Measurements from ENCODE around the gene MEFV.

MEFV gene

GRCh38 chr16:3256146-3256865 is at the start of gene MEFV:
MEFV (minus strand) TSS chr16:3256633; CDS start chr16:3256587, 46 bp downstream.
- Mint-ChIP-seq H3K27me3 (peaks cover 2% of the 10 kb centered on the region), H3K36me3 (no peaks in the 10 kb centered on the region), H3K9me3 (no peaks in the 10 kb centered on the region), H3K27ac (no peak within 1 kb of the TSS), H3K4me1 (no peaks in the 10 kb centered on the region), H3K4me3 (no peak within 1 kb of the TSS)

GRCh38 chr16:3306078-3306477 is 49.6 kb upstream of the MEFV start:
- Mint-ChIP-seq H3K36me3 (peaks cover 40% of the 10 kb centered on the region), H3K27me3 (no peaks in the 10 kb centered on the region)

GRCh38 chr16:3305109-3306068 is 49.0 kb upstream of the MEFV start, which contains the start of the genes TIGD7 and ZNF75A:
TIGD7 (minus strand) TSS chr16:3305430; CDS start chr16:3300614, 4,816 bp downstream.
ZNF75A (plus strand) TSS chr16:3305497; CDS start chr16:3308429, 2,932 bp downstream.
- H3K27me3 Mint-ChIP-seq = no peaks in the 10 kb centered on the region
- H3K4me3 Mint-ChIP-seq = peak within 1 kb of the TSS; percentile 88
- peak within 1 kb of the TSS; percentile 83 for H3K27ac Mint-ChIP-seq
- peaks cover 19% of the 10 kb centered on the region for H3K4me1 Mint-ChIP-seq
- peaks cover 46% of the 10 kb centered on the region for H3K36me3 Mint-ChIP-seq
- H3K9me3 Mint-ChIP-seq = peaks cover 18% of the 10 kb centered on the region

More at GRCh38 chr16:3306078-3306477, 49.6 kb upstream of the MEFV start:
- Mint-ChIP-seq H3K27ac (no peak overlapping the region), H3K9me3 (peaks cover 18% of the 10 kb centered on the region), H3K4me1 (peaks cover 19% of the 10 kb centered on the region), H3K4me3 (peak overlapping the region; percentile 88)

GRCh38 chr16:3304370-3304769 is 47.9 kb upstream of the MEFV start:
- peak overlapping the region; percentile 88 for H3K4me3 Mint-ChIP-seq
- no peaks in the 10 kb centered on the region for H3K27me3 Mint-ChIP-seq
- peaks cover 19% of the 10 kb centered on the region for H3K4me1 Mint-ChIP-seq
- peaks cover 21% of the 10 kb centered on the region for H3K9me3 Mint-ChIP-seq
- peaks cover 50% of the 10 kb centered on the region for H3K36me3 Mint-ChIP-seq
- H3K27ac Mint-ChIP-seq = peak overlapping the region; percentile 83

GRCh38 chr16:3295783-3296182 is 39.4 kb upstream of the MEFV start:
- H3K4me1 Mint-ChIP-seq = peaks cover 4% of the 10 kb centered on the region
- no peaks in the 10 kb centered on the region for H3K27me3 Mint-ChIP-seq
- no peak overlapping the region for H3K4me3 Mint-ChIP-seq
- peak overlapping the region; percentile 36 for H3K27ac Mint-ChIP-seq
- H3K9me3 Mint-ChIP-seq = peaks cover 17% of the 10 kb centered on the region
- H3K36me3 Mint-ChIP-seq = peaks cover 56% of the 10 kb centered on the region

- Mint-ChIP-seq H3K27me3 (no peaks in the 10 kb centered on the region), H3K9me3 (peaks cover 17% of the 10 kb centered on the region), H3K4me1 (peaks cover 4% of the 10 kb centered on the region), H3K36me3 (peaks cover 56% of the 10 kb centered on the region), H3K4me3 (no peak overlapping the region), H3K27ac (no peak overlapping the region)
These were observed 38.8 kb upstream of the MEFV start for GRCh38 chr16:3295209-3295608.

- peaks cover 60% of the 10 kb centered on the region for H3K36me3 Mint-ChIP-seq
- H3K9me3 Mint-ChIP-seq = peaks cover 9% of the 10 kb centered on the region
- H3K4me1 Mint-ChIP-seq = peaks cover 4% of the 10 kb centered on the region
- no peak overlapping the region for H3K27ac Mint-ChIP-seq
- H3K27me3 Mint-ChIP-seq = no peaks in the 10 kb centered on the region
- H3K4me3 Mint-ChIP-seq = no peak overlapping the region
These were observed 36.2 kb upstream of the MEFV start for GRCh38 chr16:3292604-3293003.

GRCh38 chr16:3289998-3290673 is 33.7 kb upstream of the MEFV start:
- Mint-ChIP-seq H3K9me3 (no peaks in the 10 kb centered on the region), H3K4me3 (peak overlapping the region; percentile 3), H3K4me1 (peaks cover 20% of the 10 kb centered on the region), H3K27ac (no peak overlapping the region), H3K36me3 (peaks cover 70% of the 10 kb centered on the region), H3K27me3 (no peaks in the 10 kb centered on the region)

- H3K9me3 Mint-ChIP-seq = peaks cover 4% of the 10 kb centered on the region
- H3K4me3 Mint-ChIP-seq = peak overlapping the region; percentile 98
- no peak overlapping the region for H3K27ac Mint-ChIP-seq
- H3K36me3 Mint-ChIP-seq = peaks cover 41% of the 10 kb centered on the region
- no peaks in the 10 kb centered on the region for H3K27me3 Mint-ChIP-seq
- peaks cover 34% of the 10 kb centered on the region for H3K4me1 Mint-ChIP-seq
These were observed 28.7 kb upstream of the MEFV start for GRCh38 chr16:3285131-3285530.

GRCh38 chr16:3283543-3284447 is 27.4 kb upstream of the MEFV start:
- Mint-ChIP-seq H3K27me3 (no peaks in the 10 kb centered on the region), H3K4me1 (peaks cover 34% of the 10 kb centered on the region), H3K4me3 (peak overlapping the region; percentile 98), H3K9me3 (peaks cover 4% of the 10 kb centered on the region), H3K27ac (peak overlapping the region; percentile 99), H3K36me3 (peaks cover 30% of the 10 kb centered on the region)

- Mint-ChIP-seq H3K36me3 (peaks cover 26% of the 10 kb centered on the region), H3K4me3 (peak within 1 kb of the TSS; percentile 98), H3K4me1 (peaks cover 34% of the 10 kb centered on the region), H3K27me3 (no peaks in the 10 kb centered on the region), H3K9me3 (peaks cover 4% of the 10 kb centered on the region), H3K27ac (peak within 1 kb of the TSS; percentile 99)
These were observed 26.5 kb upstream of the MEFV start, which contains the start of gene ZNF263 for GRCh38 chr16:3282730-3283542. ZNF263 (plus strand) TSS chr16:3283491; CDS start chr16:3283819, 328 bp downstream.

- H3K4me1 Mint-ChIP-seq = peaks cover 34% of the 10 kb centered on the region
- peak overlapping the region; percentile 84 for H3K27ac Mint-ChIP-seq
- H3K9me3 Mint-ChIP-seq = peaks cover 4% of the 10 kb centered on the region
- no peaks in the 10 kb centered on the region for H3K27me3 Mint-ChIP-seq
- H3K4me3 Mint-ChIP-seq = peak overlapping the region; percentile 98
- peaks cover 22% of the 10 kb centered on the region for H3K36me3 Mint-ChIP-seq
These were observed 25.8 kb upstream of the MEFV start for GRCh38 chr16:3282103-3282729.

- peaks cover 30% of the 10 kb centered on the region for H3K4me1 Mint-ChIP-seq
- H3K36me3 Mint-ChIP-seq = peaks cover 15% of the 10 kb centered on the region
- no peak overlapping the region for H3K27ac Mint-ChIP-seq
- no peaks in the 10 kb centered on the region for H3K27me3 Mint-ChIP-seq
- peaks cover 4% of the 10 kb centered on the region for H3K9me3 Mint-ChIP-seq
- H3K4me3 Mint-ChIP-seq = peak overlapping the region; percentile 55
These were observed 24.9 kb upstream of the MEFV start for GRCh38 chr16:3281222-3281820.

All from activated naive CD4-positive, alpha-beta T cell treated with anti-CD3 and anti-CD28 coated beads, Interleukin-2, amount 50 U/mL, for 24 hours (primary cell).